H9 (cell line): ENCODE measurements around the gene KLHDC1. TPM values are rescaled to one million over a fixed set of nuclear protein-coding genes. Genes with fewer than 3 reads are reported as not detected.
"Not testable (repeated sequence)": the region's sequence is repeated elsewhere in the genome, so short reads cannot be mapped to it uniquely, and the experiment has no call there.

ENCODE experiments used
- DNase-seq: peaks from one replicate; pipeline ENCODE4 v3.0.0-alpha.2; 2017
- H2AFZ ChIP-seq: one replicate; pipeline ENCODE4 v1.6.1; 2013; ENCODE audit warnings: mild to moderate bottlenecking, low read length, control low read depth, moderate library complexity
- H2AK5ac ChIP-seq: 2 replicates; pipeline ENCODE4 v1.6.1; 2013; ENCODE audit warnings: low read length, control low read depth, mixed read lengths; ENCODE audit not compliant: insufficient read length
- H2BK120ac ChIP-seq: one replicate; pipeline ENCODE4 v1.6.1; 2013; ENCODE audit warnings: low read depth, mild to moderate bottlenecking, low read length, control low read depth, inconsistent platforms; ENCODE audit not compliant: poor library complexity, severe bottlenecking
- H2BK12ac ChIP-seq: 2 replicates; pipeline ENCODE4 v1.6.1; 2013; ENCODE audit warnings: low read length, control low read depth, mixed read lengths, low read depth; ENCODE audit not compliant: insufficient read length
- H2BK15ac ChIP-seq: 2 replicates; pipeline ENCODE4 v1.6.1; 2013; ENCODE audit warnings: low read depth, low read length, control low read depth
- H2BK20ac ChIP-seq: one replicate; pipeline ENCODE4 v1.6.1; 2013; ENCODE audit warnings: low read depth, mild to moderate bottlenecking, low read length, control low read depth, inconsistent platforms; ENCODE audit not compliant: poor library complexity, severe bottlenecking
- H2BK5ac ChIP-seq: 2 replicates; pipeline ENCODE4 v1.6.1; 2013; ENCODE audit warnings: low read length, control low read depth, mixed read lengths; ENCODE audit not compliant: insufficient read length
- H3K14ac ChIP-seq: 2 replicates; pipeline ENCODE4 v1.6.1; 2013; ENCODE audit warnings: low read length, control low read depth; ENCODE audit not compliant: insufficient read depth
- H3K18ac ChIP-seq: 2 replicates; pipeline ENCODE4 v1.6.1; 2013; ENCODE audit warnings: low read depth, mild to moderate bottlenecking, mixed read lengths, low read length, control low read depth; ENCODE audit not compliant: insufficient read length
- H3K23ac ChIP-seq: 2 replicates; pipeline ENCODE4 v1.6.1; 2013; ENCODE audit warnings: low read length, control low read depth, mixed read lengths, low read depth; ENCODE audit not compliant: insufficient read length
- H3K23me2 ChIP-seq: 2 replicates; pipeline ENCODE4 v1.6.1; 2013; ENCODE audit warnings: low read depth, mild to moderate bottlenecking, mixed read lengths, low read length, control low read depth; ENCODE audit not compliant: insufficient read length, poor library complexity, severe bottlenecking
- H3K27ac ChIP-seq: 2 replicates; pipeline ENCODE4 v1.5.1; 2013; ENCODE audit warnings: low read length, control low read depth, mixed read lengths, low read depth; ENCODE audit not compliant: insufficient read length
- H3K27me3 ChIP-seq: 2 replicates; pipeline ENCODE4 v1.6.1; 2013; ENCODE audit warnings: low read length, control low read depth, inconsistent platforms; ENCODE audit not compliant: insufficient read depth
- H3K4ac ChIP-seq: 2 replicates; pipeline ENCODE4 v1.6.1; 2013; ENCODE audit warnings: low read depth, mild to moderate bottlenecking, control low read depth, inconsistent platforms, low read length, moderate library complexity
- H3K4me1 ChIP-seq: 2 replicates; pipeline ENCODE4 v1.6.1; 2013; ENCODE audit warnings: low read length, control low read depth, inconsistent platforms; ENCODE audit not compliant: insufficient read depth
- H3K4me2 ChIP-seq: 2 replicates; pipeline ENCODE4 v1.6.1; 2013; ENCODE audit warnings: low read length, control low read depth, mixed read lengths; ENCODE audit not compliant: insufficient read length, insufficient read depth
- H3K56ac ChIP-seq: 2 replicates; pipeline ENCODE4 v1.6.1; 2013; ENCODE audit warnings: low read depth, mild to moderate bottlenecking, mixed read lengths, low read length, control low read depth; ENCODE audit not compliant: insufficient read length
- H3K79me1 ChIP-seq: 2 replicates; pipeline ENCODE4 v1.6.1; 2013; ENCODE audit warnings: low read depth, mild to moderate bottlenecking, moderate library complexity, low read length, control low read depth, inconsistent platforms; ENCODE audit not compliant: insufficient read depth, poor library complexity, severe bottlenecking
- H3K79me2 ChIP-seq: 2 replicates; pipeline ENCODE4 v1.6.1; 2013; ENCODE audit warnings: low read length, control low read depth, inconsistent platforms; ENCODE audit not compliant: insufficient read depth
- H3K9ac ChIP-seq: 2 replicates; pipeline ENCODE4 v1.6.1; 2013; ENCODE audit warnings: low read length, control low read depth, mixed read lengths; ENCODE audit not compliant: insufficient read length; ENCODE audit errors: extremely low read depth
- H3K9me3 ChIP-seq: one replicate; pipeline ENCODE4 v1.6.1; 2013; ENCODE audit warnings: low read depth, low read length, inconsistent platforms; ENCODE audit not compliant: control insufficient read depth
- H3T11ph ChIP-seq: one replicate; pipeline ENCODE4 v1.6.1; 2013; ENCODE audit warnings: mild to moderate bottlenecking, low read length, control low read depth, inconsistent platforms
- H4K20me1 ChIP-seq: one replicate; pipeline ENCODE4 v1.6.1; 2013; ENCODE audit not compliant: control insufficient read depth, insufficient read length, insufficient read depth
- H4K5ac ChIP-seq: 2 replicates; pipeline ENCODE4 v1.6.1; 2013; ENCODE audit warnings: low read depth, mild to moderate bottlenecking, mixed read lengths, low read length, control low read depth; ENCODE audit not compliant: insufficient read length
- H4K8ac ChIP-seq: replicated peaks from 2 replicates; pipeline ENCODE4 v1.6.1; 2013; ENCODE audit warnings: low read length, control low read depth, mixed read lengths, low read depth; ENCODE audit not compliant: insufficient read length
- H4K91ac ChIP-seq: 2 replicates; pipeline ENCODE4 v1.6.1; 2013; ENCODE audit warnings: low read depth, mild to moderate bottlenecking, moderate library complexity, mixed read lengths, low read length, control low read depth; ENCODE audit not compliant: insufficient read length
- H3K27ac Mint-ChIP-seq, 3 experiments: 2 replicates in 2 of 3; 3 replicates in 1 of 3; pipeline ENCODE4 v1.8.0; 2020 to 2021; ENCODE audit warnings: mixed read lengths in 3 of 3, mild to moderate bottlenecking in 1 of 3, moderate library complexity in 1 of 3
- H3K27me3 Mint-ChIP-seq: 2 replicates; pipeline ENCODE4 v1.8.0; 2021; ENCODE audit warnings: low read depth, mild to moderate bottlenecking, moderate library complexity, mixed read lengths
- H3K36me3 Mint-ChIP-seq, 3 experiments: 2 replicates in 2 of 3; 3 replicates in 1 of 3; pipeline ENCODE4 v1.8.0; 2020 to 2021; ENCODE audit warnings: low read depth in 3 of 3, mixed read lengths in 3 of 3; ENCODE audit not compliant: insufficient read depth in 1 of 3
- H3K4me1 Mint-ChIP-seq, 2 experiments: 2 replicates each; pipeline ENCODE4 v1.8.0; 2020; ENCODE audit warnings: mixed read lengths in 2 of 2
- H3K4me3 Mint-ChIP-seq, 2 experiments: 2 replicates in 1 of 2; 3 replicates in 1 of 2; pipeline ENCODE4 v1.8.0; 2020 to 2021; ENCODE audit warnings: mild to moderate bottlenecking in 2 of 2, mixed read lengths in 2 of 2, moderate library complexity in 1 of 2
- H3K9me3 Mint-ChIP-seq, 2 experiments: 2 replicates in 1 of 2; 3 replicates in 1 of 2; pipeline ENCODE4 v1.8.0; 2020; ENCODE audit warnings: mild to moderate bottlenecking in 2 of 2, mixed read lengths in 2 of 2, moderate library complexity in 1 of 2
- WGBS: extraction: QIAGEN DNeasy Blood & Tissue Kit; methylation state at CpG from one replicate; pipeline ENCODE4 v1.1.7; 2013; ENCODE audit warnings: missing lambda C conversion rate, low lambda C conversion rate, mixed read lengths; ENCODE audit not compliant: insufficient read length; ENCODE audit errors: extremely low coverage; 5-methylcytosine and 5-hydroxymethylcytosine counted together
- total RNA-seq: library from RNA; stranded (reverse); gene quantifications from 2 replicates; pipeline ENCODE4 v1.2.1, GENCODE V29; 2021
- TF ChIP-seq, protein P1 (sequence below): fragments of 200-600 bp; sonication (generic); conservative IDR thresholded peaks from 3 replicates; pipeline ENCODE4 v1.8.0; 2021; ENCODE audit warnings: antibody characterized with exemption, mild to moderate bottlenecking

The KLHDC1 gene
- total RNA-seq, 1 experiment from 2014 or later = not detected

DNA sequence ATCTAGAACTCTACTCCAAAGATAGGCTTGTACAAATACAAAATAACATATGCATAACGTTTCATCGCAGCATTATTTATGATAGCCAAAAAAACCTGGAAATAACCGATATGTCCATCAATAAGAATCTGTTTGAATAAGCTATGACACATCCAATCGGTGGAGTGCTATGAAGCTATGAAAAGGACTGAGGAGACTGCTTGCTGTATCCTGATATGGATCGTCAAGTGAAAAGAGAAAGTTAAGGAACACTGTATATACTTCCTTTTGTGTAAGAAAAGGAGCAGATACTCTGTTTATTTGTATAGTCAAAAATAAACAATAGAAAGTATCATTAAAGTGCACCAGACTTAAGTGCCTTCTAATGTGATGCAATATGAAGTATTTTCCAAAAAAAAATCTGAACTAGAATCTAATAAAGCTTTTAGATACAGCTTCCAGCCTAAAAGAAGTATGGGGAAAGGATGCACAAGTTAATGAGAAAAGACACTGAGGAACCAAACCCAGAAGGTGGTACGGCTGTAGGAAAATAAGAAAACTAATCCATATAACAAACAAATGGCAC, 645 bp upstream of the KLHDC1 start:
- Histone ChIP-seq H3K9me3 (no peaks in the 10 kb centered on the region), H3K4me1 (no peaks in the 10 kb centered on the region; the same call in 1 of the 2 replicates), H3K18ac (no peak overlapping the region), H3K79me1 (no peaks in the 10 kb centered on the region), H2BK15ac (no peak overlapping the region), H2BK20ac (no peak overlapping the region), H3K56ac (no peak overlapping the region), H3K23me2 (peaks cover 5% of the 10 kb centered on the region), H2AFZ (no peak overlapping the region), H3T11ph (no peak overlapping the region), H3K27ac (no peak overlapping the region), H3K4ac (no peak overlapping the region), H3K23ac (no peak overlapping the region), H4K8ac (no peak overlapping the region), H3K79me2 (0 out of 2 replicates have a peak, but pooled peaks cover 1% of the 10 kb centered on the region), H4K91ac (no peak overlapping the region), H3K9ac (no peak overlapping the region), H4K20me1 (no peaks in the 10 kb centered on the region), H2BK5ac (no peak overlapping the region), H4K5ac (no peak overlapping the region), H3K27me3 (no peaks in the 10 kb centered on the region), H2BK12ac (no peak overlapping the region), H2BK120ac (no peak overlapping the region), H3K14ac (no peak overlapping the region), H3K4me2 (peak overlapping the region; percentile 94), H2AK5ac (no peak overlapping the region)
- Mint-ChIP-seq H3K4me1 (peaks cover 22 to 26% of the 10 kb centered on the region in 2 experiments), H3K36me3 (peaks cover 0 to 2% (median 1%) of the 10 kb centered on the region in 3 experiments; a peak in 2 of 7 replicates), H3K4me3 (peak overlapping the region; percentile 65 to 80), H3K27ac (no peak overlapping the region), H3K9me3 (no peaks in the 10 kb centered on the region), H3K27me3 (peaks cover 31% of the 10 kb centered on the region)
- TF ChIP-seq, protein P1, sequence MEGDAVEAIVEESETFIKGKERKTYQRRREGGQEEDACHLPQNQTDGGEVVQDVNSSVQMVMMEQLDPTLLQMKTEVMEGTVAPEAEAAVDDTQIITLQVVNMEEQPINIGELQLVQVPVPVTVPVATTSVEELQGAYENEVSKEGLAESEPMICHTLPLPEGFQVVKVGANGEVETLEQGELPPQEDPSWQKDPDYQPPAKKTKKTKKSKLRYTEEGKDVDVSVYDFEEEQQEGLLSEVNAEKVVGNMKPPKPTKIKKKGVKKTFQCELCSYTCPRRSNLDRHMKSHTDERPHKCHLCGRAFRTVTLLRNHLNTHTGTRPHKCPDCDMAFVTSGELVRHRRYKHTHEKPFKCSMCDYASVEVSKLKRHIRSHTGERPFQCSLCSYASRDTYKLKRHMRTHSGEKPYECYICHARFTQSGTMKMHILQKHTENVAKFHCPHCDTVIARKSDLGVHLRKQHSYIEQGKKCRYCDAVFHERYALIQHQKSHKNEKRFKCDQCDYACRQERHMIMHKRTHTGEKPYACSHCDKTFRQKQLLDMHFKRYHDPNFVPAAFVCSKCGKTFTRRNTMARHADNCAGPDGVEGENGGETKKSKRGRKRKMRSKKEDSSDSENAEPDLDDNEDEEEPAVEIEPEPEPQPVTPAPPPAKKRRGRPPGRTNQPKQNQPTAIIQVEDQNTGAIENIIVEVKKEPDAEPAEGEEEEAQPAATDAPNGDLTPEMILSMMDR = no peak
- WGBS = no CpG with 5 or more reads among the region's 6 CpGs
- DNase-seq = no peak

DNA sequence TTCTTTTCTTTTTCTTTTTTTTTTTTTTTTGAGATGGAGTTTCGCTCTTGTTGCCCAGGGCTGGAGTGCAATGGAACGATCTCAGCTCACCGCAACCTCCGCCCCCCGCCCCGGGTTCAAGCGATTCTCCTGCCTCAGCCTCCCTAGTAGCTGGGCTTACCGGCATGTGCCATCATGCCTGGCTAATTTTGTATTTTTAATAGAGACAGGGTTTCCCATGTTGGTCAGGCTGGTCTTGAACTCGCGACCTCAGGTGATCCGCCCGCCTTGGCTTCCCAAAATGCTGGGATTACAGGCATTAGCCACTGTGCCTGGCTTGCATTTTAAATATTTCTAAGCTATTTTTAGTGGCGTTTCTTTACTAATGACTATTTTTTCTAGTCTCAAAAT, 810 bp downstream of the KLHDC1 start:
- H3K56ac ChIP-seq, H2BK15ac ChIP-seq, H4K20me1 ChIP-seq, H3K9me3 Mint-ChIP-seq, H4K8ac ChIP-seq, H2AK5ac ChIP-seq, H3T11ph ChIP-seq, H2AFZ ChIP-seq, H3K4ac ChIP-seq, DNase-seq, H2BK12ac ChIP-seq, H3K14ac ChIP-seq, H2BK5ac ChIP-seq, H3K18ac ChIP-seq, H3K27ac Mint-ChIP-seq, H3K79me2 ChIP-seq, H4K91ac ChIP-seq, H3K4me1 ChIP-seq, H3K36me3 Mint-ChIP-seq, H3K23me2 ChIP-seq, H3K79me1 ChIP-seq, H3K9me3 ChIP-seq, H3K27ac ChIP-seq, H2BK20ac ChIP-seq, H4K5ac ChIP-seq, H3K23ac ChIP-seq, H3K9ac ChIP-seq, H2BK120ac ChIP-seq, H3K27me3 ChIP-seq: not testable (repeated sequence)
- WGBS = no CpG with 5 or more reads among the region's 13 CpGs
- peaks cover 18 to 20% of the 10 kb centered on the region in 2 experiments for H3K4me1 Mint-ChIP-seq
- peak overlapping the region; percentile 94 for H3K4me2 ChIP-seq
- peaks cover 28% of the 10 kb centered on the region for H3K27me3 Mint-ChIP-seq
- peak overlapping the region; percentile 65 to 80 for H3K4me3 Mint-ChIP-seq
